Posterior vena cava (tissue), 2 donors: ENCODE measurements around the gene DNAH1. TPM values are rescaled to one million over a fixed set of nuclear protein-coding genes. Genes with fewer than 3 reads are reported as not detected.

Experiments used
- DNase-seq: peaks from one replicate; pipeline ENCODE4 v3.0.0-alpha.2; 2020; ENCODE audit warnings: low spot score
- intact Hi-C, 2 donors: fragments of 100-400 bp; cut with DNase I; formaldehyde crosslinking; loops; one replicate each; pipeline versions ENCODE4 v1.14.1 to v1.14.2; 2022 to 2023
- total RNA-seq, 2 donors: library from RNA; stranded (reverse); fragmentation: NEBNext Ultra II Directional; extraction: Animal tissue kit (Norgen Biotek cat#: 25700); gene quantifications; one replicate each; pipeline ENCODE4 v1.2.1, GENCODE V29; 2021
- donor health status: DM: yes; HTN: yes; CAD: no.
- donor health status: DM: yes; HTN: yes; CAD: no.

DNAH1 gene
- total RNA-seq, 2 donors from 2014 or later = 7.2 to 9.4 TPM

GRCh38 chr3:52406231-52406661 is 90.1 kb downstream of the DNAH1 start:
- intact Hi-C loops = no loop called here
- peak; percentile 78 for DNase-seq

- intact Hi-C loops = no loop called here
These were observed 90.8 kb downstream of the DNAH1 start for GRCh38 chr3:52406791-52407510.

DNA sequence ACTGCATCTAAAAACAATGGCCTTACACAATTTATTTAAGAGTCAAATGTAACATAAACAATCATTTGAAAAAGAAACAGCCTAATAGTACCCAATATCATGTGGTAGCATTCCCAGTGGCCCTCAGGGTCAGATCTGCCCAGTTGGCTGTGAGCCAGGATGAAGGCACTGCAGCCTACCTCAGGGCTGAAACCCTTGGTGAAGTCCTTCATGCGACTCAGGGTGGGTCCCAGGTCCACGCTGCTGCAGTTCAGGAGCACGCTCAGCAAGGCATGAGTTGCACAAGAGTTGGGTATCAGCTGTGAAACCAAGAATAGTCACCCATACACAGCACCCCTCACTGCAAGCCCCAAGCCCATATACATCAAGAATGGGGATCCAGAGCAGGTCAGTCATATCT is 91.7 kb downstream of the DNAH1 start:
- intact Hi-C loops = no loop called here
- peak; percentile 68 for DNase-seq

More at GRCh38 chr3:52406791-52407510, 90.8 kb downstream of the DNAH1 start:
- DNase-seq = peak; percentile 69

GRCh38 chr3:52408466-52408865 is 92.3 kb downstream of the DNAH1 start:
- peak; percentile 60 for DNase-seq
- intact Hi-C loops = no loop called here

DNA sequence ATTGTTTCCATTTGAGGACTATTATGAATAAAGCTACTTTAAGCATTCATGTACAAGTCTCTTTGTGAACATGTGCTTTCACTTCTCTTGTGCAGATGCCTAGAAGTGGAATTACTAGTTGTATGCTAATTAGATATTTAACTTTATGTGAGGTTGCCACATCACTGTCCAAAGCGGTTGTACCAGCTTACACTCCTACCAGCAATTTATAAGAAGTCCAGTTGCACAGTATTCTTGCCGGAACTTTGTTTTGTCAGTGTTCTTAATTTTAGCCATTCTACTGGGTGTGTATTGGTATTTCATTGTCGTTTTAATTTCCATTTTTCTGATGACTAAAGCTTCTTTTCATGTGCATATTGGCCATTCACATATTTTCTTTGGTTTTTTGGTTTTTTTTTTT is 99.7 kb downstream of the DNAH1 start:
- no peak for DNase-seq
- intact Hi-C loops = no loop called here

- no peak for DNase-seq
- intact Hi-C loops = no loop called here
These were observed 104.3 kb downstream of the DNAH1 start for GRCh38 chr3:52420388-52420787.

- intact Hi-C loops = no loop called here
These were observed 106.5 kb downstream of the DNAH1 start for GRCh38 chr3:52422669-52423068.

GRCh38 chr3:52423173-52423572 is 107.1 kb downstream of the DNAH1 start:
- peak; percentile 66 for DNase-seq
- intact Hi-C loops = no loop called here

More at GRCh38 chr3:52422669-52423068, 106.5 kb downstream of the DNAH1 start:
- DNase-seq = peak; percentile 64

GRCh38 chr3:52428151-52429005 is 112.3 kb downstream of the DNAH1 start:
- DNase-seq = peak; percentile 74
- intact Hi-C loops = loop anchor here (1.0 to 2.0 kb wide), 2 partner anchors 16 to 19 kb away; partner anchors contain the start of gene SEMA3G (in 1 of the 2)

DNA sequence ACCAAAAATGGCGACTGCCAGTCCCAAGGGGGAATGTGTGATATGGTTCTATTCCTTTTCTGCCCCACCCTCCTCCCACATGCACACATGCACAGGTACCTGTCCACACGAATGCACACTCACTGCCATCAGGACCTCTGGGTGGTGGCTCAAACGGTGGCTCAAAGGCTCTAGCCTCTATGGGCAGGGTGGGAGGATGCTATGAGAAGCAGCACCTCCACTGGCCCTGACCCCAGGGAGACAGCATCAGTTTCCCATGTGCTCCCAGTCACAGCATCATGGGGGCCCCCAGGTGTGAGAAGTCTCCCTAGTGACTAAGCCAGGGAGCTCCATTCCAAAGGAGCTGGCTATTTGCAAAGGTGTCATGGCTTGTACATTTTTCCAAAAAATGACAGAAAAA is 112.9 kb downstream of the DNAH1 start:
- no peak for DNase-seq
- intact Hi-C loops = loop anchor here (1.0 to 2.0 kb wide), 2 partner anchors 16 to 18 kb away; partner anchors contain the start of gene SEMA3G (in 1 of the 2)

GRCh38 chr3:52429779-52430415 is 113.8 kb downstream of the DNAH1 start:
- intact Hi-C loops = loop anchor here (1.0 to 2.0 kb wide), 2 partner anchors 15 to 17 kb away; partner anchors contain the start of gene SEMA3G (in 1 of the 2)
- DNase-seq = no peak

DNA sequence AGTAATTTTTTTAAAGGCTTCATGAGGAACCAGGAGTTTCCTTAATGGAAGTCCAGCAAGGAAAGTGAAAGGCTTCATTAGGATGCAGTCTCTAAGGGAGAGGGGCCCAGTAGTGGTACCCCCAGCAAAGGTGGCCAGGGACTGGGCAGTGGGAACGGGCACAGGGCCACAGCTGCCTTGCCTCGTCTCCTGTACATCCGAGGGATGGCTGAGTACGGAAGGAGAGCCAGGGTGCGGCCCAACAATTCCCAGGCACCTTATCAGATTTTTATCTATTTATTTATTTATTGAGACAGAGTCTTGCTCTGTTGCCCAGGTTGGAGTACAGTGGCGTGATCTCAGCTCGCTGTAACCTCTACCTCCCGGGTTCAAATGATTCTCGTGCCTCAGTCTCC is 114.3 kb downstream of the DNAH1 start:
- intact Hi-C loops = no loop called here
- no peak for DNase-seq

DNA sequence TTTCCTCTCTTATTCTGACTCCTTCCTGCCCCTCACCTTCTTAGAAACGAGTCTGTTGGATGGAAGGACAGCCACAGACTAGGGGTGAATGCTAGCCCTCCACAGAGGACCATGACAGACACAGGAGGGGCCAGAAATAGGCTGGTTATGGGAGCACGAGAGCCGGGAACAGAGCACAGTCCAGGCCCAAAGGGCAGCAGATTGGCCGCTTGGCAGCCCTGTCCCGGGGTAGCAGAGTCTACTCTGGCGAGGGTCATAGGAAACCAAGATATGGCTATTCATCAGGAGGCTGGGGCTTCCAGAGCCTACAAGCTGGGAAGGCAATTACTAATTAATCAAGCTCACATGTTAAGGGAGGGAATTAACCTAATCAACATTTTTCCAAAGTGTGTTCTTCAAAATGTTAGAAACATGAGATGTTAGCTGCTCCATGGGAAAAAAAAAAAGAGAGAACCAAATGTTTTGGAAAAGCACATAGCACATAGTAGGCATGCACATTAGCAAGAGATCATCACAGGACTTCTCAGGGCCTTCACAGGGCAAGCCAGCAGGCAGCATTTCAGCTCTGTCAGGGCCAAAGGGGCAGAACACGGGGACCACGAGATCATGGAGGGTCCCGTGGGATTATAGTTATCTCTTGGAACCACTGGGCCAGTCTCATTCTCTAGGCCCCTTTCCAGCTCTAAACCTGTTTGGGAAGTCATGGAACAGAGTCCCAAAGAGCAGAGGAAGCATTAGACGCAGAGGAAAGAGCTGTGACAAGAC is 115.5 kb downstream of the DNAH1 start:
- peak; percentile 71 for DNase-seq
- intact Hi-C loops = no loop called here

- DNase-seq = peak; percentile 52
- intact Hi-C loops = no loop called here
These were observed 116.1 kb downstream of the DNAH1 start for GRCh38 chr3:52432225-52432624.

DNA sequence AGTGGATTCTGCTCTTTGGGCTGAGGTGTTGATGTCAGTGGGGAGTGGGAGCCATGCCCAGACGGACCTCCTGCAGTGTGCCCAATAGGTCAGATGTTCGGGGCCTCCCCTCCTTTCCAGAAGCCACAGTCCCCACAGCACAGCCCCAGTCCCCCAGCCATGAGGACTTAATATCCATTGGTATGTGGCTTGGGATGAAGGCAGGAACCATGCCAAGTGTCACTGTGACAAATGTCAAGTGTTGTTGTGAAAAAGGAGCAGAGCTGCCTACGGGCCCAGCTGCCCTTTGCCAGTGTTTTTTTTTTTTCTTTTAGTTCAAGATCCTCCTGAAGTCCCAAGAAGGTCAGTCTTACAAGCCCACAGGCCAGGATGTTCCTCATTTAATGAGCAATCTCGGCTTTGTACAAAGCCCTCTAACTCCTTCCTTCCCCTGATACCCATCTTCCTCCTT is 116.6 kb downstream of the DNAH1 start:
- DNase-seq = no peak
- intact Hi-C loops = no loop called here

DNA sequence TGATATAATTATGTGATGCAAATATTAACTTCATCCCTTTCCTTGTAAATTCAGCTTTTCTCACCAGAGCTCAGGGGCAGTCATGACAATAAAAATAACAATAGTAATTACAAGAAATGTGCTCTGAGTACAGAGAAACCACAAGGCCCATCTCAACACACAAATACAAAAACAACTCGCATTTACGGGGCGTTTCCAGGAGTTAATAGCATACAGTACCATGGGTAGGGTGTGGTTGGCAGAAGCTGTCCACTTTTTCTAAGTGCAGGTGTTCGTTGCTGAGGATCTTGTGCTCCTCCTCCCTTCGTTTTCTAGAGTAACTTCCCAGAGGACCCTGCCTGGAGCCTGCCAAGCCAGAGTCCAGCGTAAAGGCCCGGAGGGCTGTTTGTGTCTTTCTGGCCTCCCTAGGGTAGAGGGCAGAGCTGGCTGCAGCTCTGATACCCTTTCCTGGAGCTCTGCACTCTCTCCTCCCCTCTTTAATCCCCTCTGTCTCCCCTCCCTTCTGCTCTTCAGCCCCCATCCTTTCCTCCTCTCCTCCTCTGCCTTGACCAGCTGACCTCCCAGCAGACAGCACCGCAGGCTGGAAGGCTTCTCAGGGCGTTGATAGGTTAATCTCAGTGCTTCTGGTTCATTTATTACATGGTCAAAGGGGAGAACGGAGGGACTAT is 117.3 kb downstream of the DNAH1 start:
- DNase-seq = no peak
- intact Hi-C loops = no loop called here

GRCh38 chr3:52433996-52434479 is 117.9 kb downstream of the DNAH1 start:
- intact Hi-C loops = no loop called here
- DNase-seq = no peak

DNA sequence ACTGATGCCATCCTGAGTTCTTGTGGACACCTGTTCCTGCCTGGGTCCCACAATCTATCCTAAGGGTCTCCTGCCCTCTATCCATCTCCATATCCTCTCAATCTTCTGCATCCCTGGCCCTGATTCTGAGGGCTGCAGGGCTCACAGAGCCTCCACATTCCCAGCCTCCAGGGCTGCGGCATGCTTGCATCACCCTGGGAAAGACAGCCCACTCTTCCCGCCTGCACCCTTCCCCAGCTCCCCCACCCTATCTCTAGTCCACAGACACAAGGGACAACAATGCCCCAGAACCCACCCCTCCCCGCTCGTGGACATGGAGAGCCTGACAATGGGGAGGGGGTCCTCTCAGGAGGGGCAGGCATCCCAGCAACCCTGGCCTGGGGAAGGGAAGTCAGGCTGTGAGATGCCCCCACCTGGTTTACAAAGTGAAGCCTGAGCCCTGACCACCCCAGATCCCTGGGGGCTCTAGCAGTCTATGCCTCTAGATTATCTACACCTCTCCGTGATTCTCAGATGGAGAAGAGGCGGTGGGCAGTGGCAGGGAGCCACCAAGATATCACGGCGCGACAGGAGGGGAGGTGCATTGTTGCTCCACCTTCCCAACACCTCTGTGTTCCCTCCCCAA is 118.5 kb downstream of the DNAH1 start:
- intact Hi-C loops = no loop called here
- peak; percentile 58 for DNase-seq
